Activated CD8-positive, alpha-beta memory T cell treated with anti-CD3 and anti-CD28 coated beads, Interleukin-2, amount 50 U/mL, for 1 hour (primary cell): ENCODE results near the gene ZFHX3.
"Not testable (repeated sequence)": the region's sequence is repeated elsewhere in the genome, so short reads cannot be mapped to it uniquely, and the experiment has no call there.

Experiments
- DNase-seq: peaks from one replicate; pipeline ENCODE4 v3.0.0-alpha.2; 2020; ENCODE audit errors: extremely low read depth

ZFHX3 gene

GRCh38 chr16:73047536-73048291, at the start of gene ZFHX3:
TSS of gene ZFHX3 (minus strand) at chr16:73048128. CDS start at chr16:72960145, 87,983 bp downstream.
- no peak for DNase-seq

DNA sequence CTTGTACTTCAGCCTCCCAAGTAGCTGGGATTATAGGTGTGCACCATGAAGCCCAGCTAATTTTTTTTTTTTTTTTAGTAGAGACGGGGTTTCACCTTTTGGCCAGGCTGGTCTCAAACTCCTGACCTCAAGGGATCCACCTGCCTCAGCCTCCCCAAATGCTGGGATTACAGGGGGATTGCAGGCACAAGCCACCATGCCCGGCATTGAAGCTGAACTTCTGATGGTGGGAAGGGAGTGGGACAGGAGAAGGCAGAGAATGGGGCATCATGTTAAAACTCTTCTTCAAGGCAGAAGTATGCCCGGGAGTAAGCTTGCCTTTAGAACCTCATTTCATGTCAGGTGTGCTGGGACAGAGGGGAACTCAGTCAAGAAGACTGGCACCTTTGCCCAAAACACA, 48.6 kb upstream of the ZFHX3 start:
- DNase-seq, result no peak

DNA sequence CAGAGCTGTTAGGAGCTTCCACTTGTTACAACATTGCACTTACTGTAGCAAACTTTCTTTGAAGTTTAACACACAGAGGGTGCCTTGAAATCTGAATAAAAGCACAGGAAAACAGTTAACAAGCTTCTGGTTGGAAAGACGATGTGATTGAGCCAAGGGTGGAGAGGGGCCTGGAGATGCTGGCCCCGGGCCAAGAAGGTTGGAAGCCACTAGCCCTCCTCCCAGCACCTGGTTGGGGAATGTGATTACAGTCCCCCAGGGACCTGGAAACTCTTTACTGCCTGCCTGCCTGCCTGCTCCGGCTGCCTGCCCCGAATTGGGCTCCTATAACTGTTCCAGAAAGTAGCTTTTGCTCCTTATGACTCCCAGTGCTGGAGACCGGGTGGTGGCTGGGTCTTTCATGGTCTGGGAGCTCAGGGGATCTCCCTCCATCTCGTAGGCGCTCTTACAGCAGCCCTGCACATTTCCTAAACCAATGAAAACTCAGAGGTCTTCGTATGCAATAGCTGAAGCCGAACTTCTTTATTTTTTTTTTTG, 48.0 kb upstream of the ZFHX3 start:
- DNase-seq, result no peak

- no peak for DNase-seq
Measured at GRCh38 chr16:73095142-73095820, 47.4 kb upstream of the ZFHX3 start.

DNA sequence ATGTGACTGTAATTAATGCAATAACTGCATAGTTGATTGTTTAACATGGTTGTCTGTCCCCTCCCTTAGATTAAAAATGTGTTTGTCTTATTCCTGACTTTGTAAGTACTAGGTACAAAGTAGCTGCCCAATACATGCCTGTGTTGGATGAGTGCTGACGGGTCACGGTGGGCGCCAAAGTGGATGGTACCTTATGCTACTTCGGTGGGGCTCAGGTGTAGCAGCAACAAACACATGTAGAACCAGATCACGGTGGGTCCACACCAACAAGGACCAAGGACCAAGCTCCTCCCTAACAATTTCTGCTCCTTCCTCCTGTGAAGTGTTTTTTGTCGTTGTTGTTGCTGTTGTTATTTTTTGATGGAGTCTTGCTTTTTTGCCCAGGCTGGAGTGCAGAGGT, 46.4 kb upstream of the ZFHX3 start:
- DNase-seq, result no peak

DNA sequence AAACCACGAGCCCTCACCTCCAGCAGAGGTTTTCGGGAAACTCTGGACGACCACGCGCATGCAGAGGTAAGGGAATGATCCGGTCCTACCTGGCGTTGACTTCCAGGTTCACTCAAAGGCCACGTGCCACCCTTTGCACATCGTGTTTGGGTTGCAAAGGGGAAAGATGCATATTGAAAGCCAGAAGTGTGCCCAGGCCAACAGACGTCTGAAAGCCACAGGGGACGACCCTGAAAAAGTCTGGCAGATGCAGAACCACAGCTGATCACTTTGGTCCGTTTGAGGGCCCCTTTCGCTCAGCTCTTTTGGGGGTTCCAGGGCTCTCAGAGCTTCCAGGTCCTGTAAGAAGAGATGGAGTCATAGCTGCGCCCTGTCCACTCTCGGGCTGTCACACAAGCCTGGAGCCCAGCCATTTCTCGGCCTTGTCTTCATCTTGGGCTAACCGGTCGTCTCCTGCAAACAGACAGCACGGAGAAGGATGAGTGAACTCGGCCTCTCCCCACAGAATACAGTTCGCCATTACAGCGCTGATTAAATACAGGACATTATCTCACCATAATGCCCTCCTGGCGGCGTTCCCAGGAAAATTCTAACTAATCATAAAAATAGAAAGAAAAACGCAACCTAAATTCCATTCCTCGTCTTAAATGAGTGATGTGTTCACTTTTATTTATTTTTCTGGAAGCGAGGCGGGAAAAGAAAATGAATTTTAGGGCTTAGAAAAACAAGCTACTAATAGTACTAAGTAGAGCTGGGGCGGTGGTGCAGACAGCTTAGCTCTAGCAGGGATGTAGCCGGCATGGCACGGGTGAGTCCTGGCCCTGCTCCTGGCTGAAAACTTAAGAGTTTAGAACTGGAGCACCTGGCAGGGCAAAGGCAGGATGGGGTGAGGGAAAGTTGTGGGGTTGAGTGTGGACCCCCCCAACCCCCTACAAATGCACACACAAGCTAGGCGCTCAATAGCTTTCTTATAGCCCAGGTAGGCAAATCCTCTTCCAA, 45.5 kb upstream of the ZFHX3 start:
- DNase-seq, result no peak

DNA sequence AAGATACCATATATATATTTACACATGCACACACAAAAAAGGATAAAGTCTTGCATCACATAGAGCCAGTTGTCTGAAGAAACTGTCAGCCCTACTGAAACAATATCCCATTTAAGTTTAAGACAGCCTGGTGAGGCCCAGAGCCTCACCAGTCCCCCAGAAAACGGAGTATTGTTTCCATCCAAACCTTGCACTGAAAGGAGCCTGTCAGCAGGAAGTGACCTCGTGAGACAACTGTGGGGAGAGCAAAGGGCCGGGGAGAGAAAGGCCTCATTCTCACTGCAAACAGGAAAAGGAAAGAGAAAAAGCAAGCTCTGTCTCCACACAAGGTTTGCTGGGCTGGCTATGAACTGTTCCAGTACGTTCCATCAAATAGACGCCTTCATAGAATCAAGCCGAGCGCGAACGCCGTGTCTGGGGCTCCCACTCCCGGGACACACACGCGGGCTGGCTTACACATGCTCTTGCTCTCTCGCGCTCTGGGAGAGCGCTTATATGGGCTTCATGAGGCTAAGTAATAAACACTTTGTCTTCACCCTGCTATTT, 44.4 kb upstream of the ZFHX3 start:
- DNase-seq, result no peak

DNA sequence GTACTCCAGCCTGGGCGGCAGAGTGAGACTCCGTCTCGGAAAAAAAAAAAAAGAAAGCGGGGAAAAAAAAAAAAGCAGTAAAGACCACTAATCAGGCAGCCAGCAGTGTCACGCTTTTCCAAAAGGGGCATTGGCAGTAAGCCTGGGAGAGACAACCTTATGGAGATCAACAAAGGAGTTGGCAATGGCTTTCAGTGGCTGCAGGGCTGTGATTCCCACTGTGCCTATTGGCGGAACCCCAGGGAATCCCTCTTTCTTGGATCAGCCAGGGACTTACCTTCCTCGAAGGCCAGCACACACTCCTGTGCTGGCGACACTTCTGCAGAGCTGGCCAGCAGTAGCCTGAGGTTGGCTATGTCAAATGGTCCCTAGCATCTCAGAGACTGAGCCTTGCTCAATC, 43.2 kb upstream of the ZFHX3 start:
- no peak for DNase-seq

DNA sequence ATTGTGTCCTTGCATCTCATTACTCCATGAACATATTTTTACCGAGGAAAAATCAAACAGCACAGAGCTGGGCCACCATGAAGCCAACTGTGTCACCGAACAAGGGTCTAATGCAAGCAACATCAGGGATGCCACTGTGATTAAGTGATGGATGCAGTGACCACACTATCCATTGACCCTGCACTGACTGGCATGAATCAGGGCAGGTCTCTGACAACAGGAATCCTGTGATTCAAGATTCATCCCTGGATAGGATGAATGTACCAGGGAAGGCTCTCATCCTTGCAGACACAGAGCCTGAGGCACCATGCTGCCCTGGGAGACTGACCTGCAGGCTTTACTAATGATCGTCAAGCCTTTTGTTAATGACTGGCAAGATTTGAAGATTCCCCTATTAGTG, 41.5 kb upstream of the ZFHX3 start:
- DNase-seq, result no peak

GRCh38 chr16:73086108-73086507, 38.2 kb upstream of the ZFHX3 start:
- DNase-seq, result no peak

DNA sequence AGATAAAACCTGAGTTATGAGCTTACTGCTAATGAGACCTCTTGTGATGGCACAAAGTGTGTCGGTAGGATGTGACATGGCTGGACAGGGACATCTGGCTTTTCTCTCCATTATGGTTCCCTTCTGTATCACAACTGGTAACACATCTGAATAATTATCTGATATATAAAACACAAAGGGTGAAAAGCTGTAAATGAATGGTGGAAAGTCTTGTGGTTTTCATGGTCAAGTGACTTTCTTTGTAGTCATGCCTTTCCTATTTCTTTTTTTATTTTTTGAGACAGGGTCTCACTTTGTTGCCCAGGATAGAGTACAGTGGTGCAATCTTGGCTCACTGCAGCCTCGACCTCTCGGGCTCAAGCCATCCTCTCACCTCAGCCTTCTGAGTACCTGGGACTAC, 35.3 kb upstream of the ZFHX3 start:
- no peak for DNase-seq

GRCh38 chr16:73082634-73083051, 34.7 kb upstream of the ZFHX3 start:
- not testable (repeated sequence) for DNase-seq

GRCh38 chr16:73080931-73081330, 33.0 kb upstream of the ZFHX3 start:
- no peak for DNase-seq

- DNase-seq, result no peak
Measured at GRCh38 chr16:73076324-73076810, 28.4 kb upstream of the ZFHX3 start.

DNA sequence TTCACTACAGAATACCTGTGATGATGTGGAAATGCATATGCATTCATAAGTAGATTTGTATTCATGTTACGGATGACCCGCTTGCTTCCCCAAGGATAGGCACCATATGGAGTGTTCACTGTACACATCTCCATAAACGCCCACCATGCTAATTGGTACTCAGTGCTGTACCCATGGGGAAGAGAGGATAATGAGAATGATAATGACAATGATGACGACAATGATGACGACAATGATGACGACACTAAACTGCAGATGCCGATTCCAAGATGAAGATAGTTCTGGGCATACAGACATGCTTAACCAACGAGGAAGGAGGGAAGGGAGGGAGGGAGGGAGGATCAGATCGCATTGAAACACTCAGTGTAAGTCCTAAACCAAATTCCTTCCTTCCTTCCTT, 26.5 kb upstream of the ZFHX3 start:
- no peak for DNase-seq

DNA sequence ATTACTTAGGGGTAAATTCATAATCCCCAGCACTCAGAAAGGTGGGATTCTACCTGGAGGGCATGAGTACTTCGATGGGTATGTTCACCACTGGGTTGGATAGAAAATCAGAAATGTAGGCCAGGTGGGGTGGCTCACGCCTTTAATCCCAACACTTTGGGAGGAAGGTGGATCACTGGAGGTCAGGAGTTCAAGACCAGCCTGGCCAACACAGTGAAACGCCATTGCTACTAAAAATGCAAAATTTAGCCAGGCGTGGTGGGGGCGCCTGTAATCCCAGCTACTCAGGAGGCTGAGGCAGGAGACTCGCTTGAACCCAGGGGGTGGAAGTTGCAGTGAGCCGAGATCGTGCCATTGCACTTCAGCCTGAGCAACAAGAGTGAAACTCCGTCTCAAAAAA, 24.1 kb upstream of the ZFHX3 start:
- DNase-seq, result not testable (repeated sequence)

DNA sequence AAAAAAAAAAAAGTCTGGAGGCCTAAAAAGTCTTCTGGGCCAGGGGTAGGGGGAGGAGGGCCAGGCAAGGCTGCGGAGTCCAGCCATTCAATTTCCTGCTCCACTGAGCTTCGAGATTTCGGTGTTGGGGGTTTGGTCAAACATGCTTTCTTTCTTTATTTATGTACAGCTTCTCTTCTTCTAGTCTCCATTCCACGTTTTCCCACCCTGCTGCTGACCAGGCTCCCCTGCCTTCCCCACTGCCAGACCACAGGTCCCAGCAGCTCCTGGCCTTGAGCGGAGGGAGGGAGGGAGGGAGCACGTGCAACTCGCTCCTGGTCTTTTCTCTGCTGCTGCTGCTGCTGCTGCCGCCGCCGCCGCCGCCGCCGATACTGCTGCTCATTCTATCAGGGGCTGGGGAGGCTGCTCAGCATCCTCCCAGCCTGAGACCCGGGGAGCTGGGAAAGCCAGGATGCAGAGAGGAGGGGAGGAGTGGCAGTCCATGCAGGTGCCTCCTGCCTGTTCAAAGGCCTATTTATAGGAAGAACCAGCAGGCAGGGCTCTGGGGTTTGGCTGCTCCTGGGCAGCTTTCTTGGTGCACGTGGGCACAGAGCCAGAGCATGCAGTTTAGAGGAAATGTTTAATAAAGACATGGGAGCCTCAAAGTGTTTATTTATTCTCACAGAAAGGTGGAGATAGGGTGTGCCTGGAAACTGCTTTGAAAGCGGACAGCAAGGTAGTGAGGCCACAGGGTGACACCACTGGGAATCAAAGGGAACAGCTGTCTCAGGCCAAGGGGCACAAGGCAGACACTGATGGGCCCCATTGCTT, 23.4 kb upstream of the ZFHX3 start:
- no peak for DNase-seq

- no peak for DNase-seq
Measured at GRCh38 chr16:73069581-73070262, 21.8 kb upstream of the ZFHX3 start.

- DNase-seq, result no peak
Measured at GRCh38 chr16:73068541-73069401, 20.8 kb upstream of the ZFHX3 start.
